Testis (tissue), 2 donors: ENCODE data around the gene GRID1.

ENCODE experiments used
- POLR2A ChIP-seq: fragments of 450-650 bp; IDR thresholded peaks from one replicate; pipeline ENCODE4 v1.6.1; 2017; ENCODE audit warnings: antibody characterized with exemption, mild to moderate bottlenecking, moderate library complexity
- TF ChIP-seq, protein P1 (sequence below), 3 experiments: fragments of 450-650 bp in 2 of 3; fragments of 200-600 bp in 1 of 3; sonication (generic) in 1 of 3; IDR thresholded peaks; one replicate each; pipeline ENCODE4 v1.5.1; 2016 to 2019; ENCODE audit warnings: antibody characterized with exemption in 3 of 3, mild to moderate bottlenecking in 2 of 3, moderate library complexity in 1 of 3

DNA sequence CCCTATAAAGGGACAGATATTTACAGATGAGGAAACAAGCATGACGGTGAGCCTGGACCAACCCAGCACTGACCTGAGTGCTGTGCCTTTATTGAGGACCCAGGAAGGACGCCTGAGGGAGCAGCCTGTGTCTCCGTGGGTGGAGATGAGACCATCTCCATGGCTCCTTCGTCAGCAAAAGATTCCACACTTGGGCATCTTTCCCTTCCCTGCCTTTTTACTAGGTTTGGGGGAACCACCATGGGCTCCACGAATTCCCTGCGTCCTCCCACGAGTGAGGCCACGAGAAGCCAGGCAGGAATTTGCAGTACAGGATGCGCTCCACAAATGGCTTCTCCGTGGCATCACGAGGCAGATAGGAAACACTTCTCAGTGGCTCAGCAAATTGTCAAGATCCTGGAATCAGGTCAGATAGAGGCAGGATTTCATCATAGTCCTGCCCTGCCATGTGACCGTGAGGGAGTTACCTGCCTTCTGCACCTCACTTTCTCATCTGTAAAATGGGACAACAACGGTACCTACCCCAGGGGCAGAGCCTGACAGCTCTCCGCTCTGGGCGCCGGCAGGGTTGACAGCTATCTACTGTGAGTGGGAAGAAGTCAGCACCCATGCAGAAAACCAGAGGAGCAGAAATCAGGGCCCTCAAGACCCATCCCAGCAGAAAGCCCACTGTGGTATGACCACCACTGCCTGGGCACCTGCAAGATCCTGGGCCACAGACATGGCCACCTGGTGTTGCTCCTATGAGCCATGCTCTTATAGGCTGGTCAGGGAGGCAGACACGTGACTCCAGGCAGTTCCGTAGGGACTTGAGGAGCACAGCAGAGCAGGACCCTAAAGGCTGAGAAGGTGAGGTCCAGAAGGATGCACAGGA lies 80.1 kb downstream of the GRID1 start:
- TF ChIP-seq, protein P1, sequence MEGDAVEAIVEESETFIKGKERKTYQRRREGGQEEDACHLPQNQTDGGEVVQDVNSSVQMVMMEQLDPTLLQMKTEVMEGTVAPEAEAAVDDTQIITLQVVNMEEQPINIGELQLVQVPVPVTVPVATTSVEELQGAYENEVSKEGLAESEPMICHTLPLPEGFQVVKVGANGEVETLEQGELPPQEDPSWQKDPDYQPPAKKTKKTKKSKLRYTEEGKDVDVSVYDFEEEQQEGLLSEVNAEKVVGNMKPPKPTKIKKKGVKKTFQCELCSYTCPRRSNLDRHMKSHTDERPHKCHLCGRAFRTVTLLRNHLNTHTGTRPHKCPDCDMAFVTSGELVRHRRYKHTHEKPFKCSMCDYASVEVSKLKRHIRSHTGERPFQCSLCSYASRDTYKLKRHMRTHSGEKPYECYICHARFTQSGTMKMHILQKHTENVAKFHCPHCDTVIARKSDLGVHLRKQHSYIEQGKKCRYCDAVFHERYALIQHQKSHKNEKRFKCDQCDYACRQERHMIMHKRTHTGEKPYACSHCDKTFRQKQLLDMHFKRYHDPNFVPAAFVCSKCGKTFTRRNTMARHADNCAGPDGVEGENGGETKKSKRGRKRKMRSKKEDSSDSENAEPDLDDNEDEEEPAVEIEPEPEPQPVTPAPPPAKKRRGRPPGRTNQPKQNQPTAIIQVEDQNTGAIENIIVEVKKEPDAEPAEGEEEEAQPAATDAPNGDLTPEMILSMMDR (IDR thresholded peaks at IDR 0.05): no peak
- TF ChIP-seq POLR2A: no peak
